Measurements from ENCODE around the gene CARD19.

DNA sequence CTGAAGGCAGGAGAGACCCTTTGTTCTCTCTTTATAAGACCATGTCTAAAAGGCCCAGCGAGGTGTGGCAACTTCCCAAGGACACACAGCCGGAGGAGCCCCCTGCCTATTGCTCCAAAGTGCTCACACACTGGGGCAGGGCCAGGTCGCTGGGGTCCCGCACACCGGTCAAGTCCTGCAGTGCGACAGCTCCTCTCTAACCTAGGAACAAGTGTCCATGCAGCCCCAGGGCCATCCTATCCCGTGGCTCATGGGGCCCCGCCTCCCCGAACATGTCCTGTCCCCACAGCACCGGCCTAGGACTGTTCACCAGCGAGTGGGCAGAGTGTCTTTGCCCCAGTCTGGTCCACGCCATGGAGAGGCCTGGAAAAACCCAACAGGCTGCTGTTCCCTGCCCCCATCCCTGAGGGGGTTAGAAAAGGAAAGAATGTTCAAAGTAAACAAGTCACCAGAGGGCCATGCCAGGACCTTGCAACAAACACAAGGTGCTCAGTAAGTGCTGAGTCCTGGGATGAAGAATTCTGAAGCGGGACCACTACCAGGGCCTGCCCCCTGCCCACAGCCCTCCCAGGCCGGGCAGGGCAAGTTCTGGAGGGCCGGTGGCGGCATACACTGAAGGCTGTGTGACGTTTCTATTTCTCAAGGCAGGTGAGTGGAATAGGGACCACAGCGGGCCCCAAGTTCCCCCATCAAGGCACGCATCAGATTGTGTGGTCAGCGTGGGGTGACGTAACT is 37.1 kb downstream of the CARD19 start:
- no peak for TF ChIP-seq POLR2AphosphoS5 (IDR thresholded peaks at IDR 0.05; ENCODE audit: low read depth)
- TF ChIP-seq, protein P1, sequence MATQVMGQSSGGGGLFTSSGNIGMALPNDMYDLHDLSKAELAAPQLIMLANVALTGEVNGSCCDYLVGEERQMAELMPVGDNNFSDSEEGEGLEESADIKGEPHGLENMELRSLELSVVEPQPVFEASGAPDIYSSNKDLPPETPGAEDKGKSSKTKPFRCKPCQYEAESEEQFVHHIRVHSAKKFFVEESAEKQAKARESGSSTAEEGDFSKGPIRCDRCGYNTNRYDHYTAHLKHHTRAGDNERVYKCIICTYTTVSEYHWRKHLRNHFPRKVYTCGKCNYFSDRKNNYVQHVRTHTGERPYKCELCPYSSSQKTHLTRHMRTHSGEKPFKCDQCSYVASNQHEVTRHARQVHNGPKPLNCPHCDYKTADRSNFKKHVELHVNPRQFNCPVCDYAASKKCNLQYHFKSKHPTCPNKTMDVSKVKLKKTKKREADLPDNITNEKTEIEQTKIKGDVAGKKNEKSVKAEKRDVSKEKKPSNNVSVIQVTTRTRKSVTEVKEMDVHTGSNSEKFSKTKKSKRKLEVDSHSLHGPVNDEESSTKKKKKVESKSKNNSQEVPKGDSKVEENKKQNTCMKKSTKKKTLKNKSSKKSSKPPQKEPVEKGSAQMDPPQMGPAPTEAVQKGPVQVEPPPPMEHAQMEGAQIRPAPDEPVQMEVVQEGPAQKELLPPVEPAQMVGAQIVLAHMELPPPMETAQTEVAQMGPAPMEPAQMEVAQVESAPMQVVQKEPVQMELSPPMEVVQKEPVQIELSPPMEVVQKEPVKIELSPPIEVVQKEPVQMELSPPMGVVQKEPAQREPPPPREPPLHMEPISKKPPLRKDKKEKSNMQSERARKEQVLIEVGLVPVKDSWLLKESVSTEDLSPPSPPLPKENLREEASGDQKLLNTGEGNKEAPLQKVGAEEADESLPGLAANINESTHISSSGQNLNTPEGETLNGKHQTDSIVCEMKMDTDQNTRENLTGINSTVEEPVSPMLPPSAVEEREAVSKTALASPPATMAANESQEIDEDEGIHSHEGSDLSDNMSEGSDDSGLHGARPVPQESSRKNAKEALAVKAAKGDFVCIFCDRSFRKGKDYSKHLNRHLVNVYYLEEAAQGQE (IDR thresholded peaks at IDR 0.05; ENCODE audit: unreplicated experiment), result no peak
- TF ChIP-seq, protein P2, sequence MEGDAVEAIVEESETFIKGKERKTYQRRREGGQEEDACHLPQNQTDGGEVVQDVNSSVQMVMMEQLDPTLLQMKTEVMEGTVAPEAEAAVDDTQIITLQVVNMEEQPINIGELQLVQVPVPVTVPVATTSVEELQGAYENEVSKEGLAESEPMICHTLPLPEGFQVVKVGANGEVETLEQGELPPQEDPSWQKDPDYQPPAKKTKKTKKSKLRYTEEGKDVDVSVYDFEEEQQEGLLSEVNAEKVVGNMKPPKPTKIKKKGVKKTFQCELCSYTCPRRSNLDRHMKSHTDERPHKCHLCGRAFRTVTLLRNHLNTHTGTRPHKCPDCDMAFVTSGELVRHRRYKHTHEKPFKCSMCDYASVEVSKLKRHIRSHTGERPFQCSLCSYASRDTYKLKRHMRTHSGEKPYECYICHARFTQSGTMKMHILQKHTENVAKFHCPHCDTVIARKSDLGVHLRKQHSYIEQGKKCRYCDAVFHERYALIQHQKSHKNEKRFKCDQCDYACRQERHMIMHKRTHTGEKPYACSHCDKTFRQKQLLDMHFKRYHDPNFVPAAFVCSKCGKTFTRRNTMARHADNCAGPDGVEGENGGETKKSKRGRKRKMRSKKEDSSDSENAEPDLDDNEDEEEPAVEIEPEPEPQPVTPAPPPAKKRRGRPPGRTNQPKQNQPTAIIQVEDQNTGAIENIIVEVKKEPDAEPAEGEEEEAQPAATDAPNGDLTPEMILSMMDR (conservative IDR thresholded peaks at IDR 0.05; ENCODE audit: low read depth in 2 of 2), result no peak
- TF ChIP-seq NANOG (IDR thresholded peaks at IDR 0.05; ENCODE audit: borderline replicate concordance), result no peak
